Adrenal gland (tissue), 12 donors: ENCODE data around the gene JOSD2. TPM values are rescaled to one million over a fixed set of nuclear protein-coding genes. Genes with fewer than 3 reads are reported as not detected.

Experiments
- DNase-seq, 7 donors: peaks; one replicate each; pipeline ENCODE4 v3.0.0-alpha.2; 2019 to 2020
- H3K27ac ChIP-seq, 5 donors: fragments of 200-600 bp; sonication (generic) in 4 of 5; 1 replicate in 3 of 5; 2 replicates in 2 of 5; pipeline versions ENCODE4 v1.5.1 to v1.8.0; 2016 to 2020; ENCODE audit warnings: mild to moderate bottlenecking in 1 of 5
- H3K27me3 ChIP-seq: fragments of 200-600 bp; 2 replicates; pipeline ENCODE4 v1.8.0; 2021
- H3K36me3 ChIP-seq, 2 donors: fragments of 200-600 bp; replicated peaks in 1 of 2; 1 replicate in 1 of 2; 2 replicates in 1 of 2; pipeline versions ENCODE4 v1.5.1 to v1.8.0; 2018 to 2022
- H3K4me1 ChIP-seq, 2 donors: fragments of 200-600 bp; replicated peaks in 1 of 2; 1 replicate in 1 of 2; 2 replicates in 1 of 2; pipeline versions ENCODE4 v1.5.1 to v1.8.0; 2018 to 2021
- H3K4me3 ChIP-seq, 4 donors: fragments of 200-600 bp; sonication (generic) in 3 of 4; one replicate each; pipeline ENCODE4 v1.5.1; 2016 to 2018
- H3K9me3 ChIP-seq, 3 donors: fragments of 200-600 bp; sonication (generic) in 1 of 3; replicated peaks in 1 of 3; 1 replicate in 2 of 3; 2 replicates in 1 of 3; pipeline versions ENCODE4 v1.5.1 to v1.8.0; 2016 to 2021
- POLR2A ChIP-seq, 2 donors: fragments of 450-650 bp; IDR thresholded peaks; one replicate each; pipeline ENCODE4 v1.6.1; 2017; ENCODE audit warnings: antibody characterized with exemption in 2 of 2, mild to moderate bottlenecking in 2 of 2, moderate library complexity in 1 of 2
- WGBS, 4 donors: extraction: QIAGEN DNeasy Blood & Tissue Kit in 2 of 4; methylation state at CpG; one replicate each; pipeline versions ENCODE4 v1.1.5 to v1.1.7; 2013 to 2017; 5-methylcytosine and 5-hydroxymethylcytosine counted together
- intact Hi-C, 2 donors: fragments of 100-400 bp; cut with DNase I; formaldehyde crosslinking; loops; one replicate each; pipeline versions ENCODE4 v1.14.1 to v1.15.0; 2022 to 2023
- polyA plus RNA-seq, 3 donors: library from polyadenylated mRNA; stranded (reverse); fragments of 200-250 nt in 2 of 3; fragments of 350-450 nt in 1 of 3; fragmentation: Illumina TruSeq in 1 of 3; extraction: RNeasy Lipid Tissue Mini Kit (QIAGEN cat#74804) in 1 of 3; gene quantifications; one replicate each; pipeline ENCODE4 v1.2.3, GENCODE V29; 2013 to 2014
- total RNA-seq, 9 donors: library from RNA; depleted of rRNA in 4 of 9; stranded (reverse); fragments of >200 nt in 4 of 9; fragments of 120-200 nt in 1 of 9; fragmentation: NEBNext Ultra II Directional in 1 of 9; extraction: Animal tissue kit (Norgen Biotek cat#: 25700) in 1 of 9; gene quantifications; one replicate each; pipeline versions ENCODE4 v1.1.0 to v1.2.4, GENCODE V29; 2013 to 2023
- TF ChIP-seq, protein P1 (sequence below), 6 experiments: fragments of 450-650 bp in 4 of 6; fragments of 200-600 bp in 2 of 6; sonication (generic) in 1 of 6; IDR thresholded peaks; 1 replicate in 5 of 6; 2 replicates in 1 of 6; pipeline versions ENCODE4 v1.5.1 to v1.8.0; 2016 to 2021; ENCODE audit warnings: antibody characterized with exemption in 6 of 6, mild to moderate bottlenecking in 2 of 6, moderate library complexity in 1 of 6
- donor health status: healthy with polysubstance abuse.
- donor health status: Bipolar disorder and iron deficiency.
- donor health status: DM: yes; HTN: yes; CAD: no.
- donor health status: DM: no; HTN: no; CAD: no.
- donor health status: DM: no; HTN: no; CAD: no.
- donor health status: DM: yes; HTN: yes; CAD: no.

The JOSD2 gene
- total and polyA plus RNA-seq, 12 donors: 1.2 to 70.9 (median 36.6) TPM

DNA sequence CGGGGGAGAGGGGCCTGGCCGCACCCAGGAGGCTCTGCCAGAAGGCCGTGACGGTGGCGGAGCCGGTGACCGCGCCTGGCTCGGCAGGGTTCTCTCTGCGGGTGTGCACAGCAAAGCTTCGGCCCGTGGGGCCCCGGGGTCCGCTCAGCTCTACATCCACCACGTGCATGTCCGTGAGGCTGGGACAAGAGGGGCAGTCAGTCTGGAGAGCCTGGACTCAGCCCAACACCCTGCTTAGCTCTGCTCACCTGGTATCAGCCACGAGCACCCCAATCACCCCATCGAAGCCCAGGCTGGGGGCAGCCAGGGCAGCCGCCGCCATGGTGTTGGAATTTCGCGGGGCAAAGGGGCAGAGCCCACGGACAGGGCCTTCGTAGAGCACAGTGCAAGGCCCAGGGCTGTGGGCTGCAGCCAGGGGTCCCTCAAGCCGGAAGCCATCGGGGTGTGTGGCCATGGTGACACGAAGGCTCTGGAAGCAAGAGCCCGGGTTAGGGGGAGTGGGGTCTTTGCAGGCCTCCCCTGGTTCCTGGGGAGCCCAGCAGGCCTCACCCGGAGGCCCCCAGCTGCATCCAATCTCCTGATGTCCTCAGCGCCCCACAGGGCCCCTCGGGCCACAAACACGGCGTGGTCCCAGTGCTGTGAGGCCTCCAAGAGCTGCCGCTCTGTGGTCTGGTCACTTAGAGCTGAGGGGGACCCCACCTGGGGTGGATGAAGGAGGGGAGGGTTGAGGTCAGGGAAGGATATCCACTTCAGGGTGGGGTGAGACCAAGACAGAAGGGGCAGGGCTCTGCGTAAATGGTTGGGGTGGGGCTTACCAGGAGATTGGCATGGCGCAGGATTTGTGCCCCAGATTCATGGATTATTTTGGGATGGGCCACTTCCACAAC is 1.4 kb upstream of the JOSD2 start:
- no peaks in the 10 kb centered on the region for H3K36me3 ChIP-seq
- no peaks in the 10 kb centered on the region for H3K9me3 ChIP-seq
- intact Hi-C loops: no loop called here
- H3K27ac ChIP-seq: peak overlapping the region in 1 of 5 donors; percentile 78
- TF ChIP-seq, protein P1, sequence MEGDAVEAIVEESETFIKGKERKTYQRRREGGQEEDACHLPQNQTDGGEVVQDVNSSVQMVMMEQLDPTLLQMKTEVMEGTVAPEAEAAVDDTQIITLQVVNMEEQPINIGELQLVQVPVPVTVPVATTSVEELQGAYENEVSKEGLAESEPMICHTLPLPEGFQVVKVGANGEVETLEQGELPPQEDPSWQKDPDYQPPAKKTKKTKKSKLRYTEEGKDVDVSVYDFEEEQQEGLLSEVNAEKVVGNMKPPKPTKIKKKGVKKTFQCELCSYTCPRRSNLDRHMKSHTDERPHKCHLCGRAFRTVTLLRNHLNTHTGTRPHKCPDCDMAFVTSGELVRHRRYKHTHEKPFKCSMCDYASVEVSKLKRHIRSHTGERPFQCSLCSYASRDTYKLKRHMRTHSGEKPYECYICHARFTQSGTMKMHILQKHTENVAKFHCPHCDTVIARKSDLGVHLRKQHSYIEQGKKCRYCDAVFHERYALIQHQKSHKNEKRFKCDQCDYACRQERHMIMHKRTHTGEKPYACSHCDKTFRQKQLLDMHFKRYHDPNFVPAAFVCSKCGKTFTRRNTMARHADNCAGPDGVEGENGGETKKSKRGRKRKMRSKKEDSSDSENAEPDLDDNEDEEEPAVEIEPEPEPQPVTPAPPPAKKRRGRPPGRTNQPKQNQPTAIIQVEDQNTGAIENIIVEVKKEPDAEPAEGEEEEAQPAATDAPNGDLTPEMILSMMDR (IDR thresholded peaks at IDR 0.05): no peak
- no peak for TF ChIP-seq POLR2A (IDR thresholded peaks at IDR 0.05)
- no peaks in the 10 kb centered on the region for H3K27me3 ChIP-seq
- H3K4me3 ChIP-seq: peak overlapping the region in 1 of 4 donors; percentile 69
- DNase-seq: peak in 2 of 7 donors; percentile 27 to 42
- H3K4me1 ChIP-seq: peaks cover 8% of the 10 kb centered on the region in 2 donors
- WGBS, 4 donors: 67 to 91% (median 89%) methylated on average over 10 to 36 of the region's 36 CpGs

DNA sequence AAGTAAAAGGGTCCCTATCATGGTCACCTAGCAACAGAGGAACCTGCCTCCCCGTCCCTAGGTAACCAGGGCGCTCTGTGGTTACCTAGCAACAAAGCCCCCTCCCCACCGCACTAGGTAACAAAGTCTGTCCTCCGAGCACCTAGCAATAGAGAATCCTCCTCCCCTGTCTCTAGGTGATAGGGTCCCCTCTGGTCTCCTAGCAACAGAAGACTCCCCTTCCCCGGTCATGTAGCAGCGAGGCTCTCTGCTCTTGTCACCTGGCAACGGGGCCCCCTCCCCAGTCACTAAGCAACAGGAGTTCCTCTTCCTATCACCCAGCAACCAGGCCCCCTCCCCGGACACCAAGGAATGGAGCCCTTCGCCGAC is 307 bp downstream of the JOSD2 start:
- Histone ChIP-seq H3K4me3 (peak overlapping the region; percentile 39 to 76 (median 56)), H3K27me3 (no peaks in the 10 kb centered on the region), H3K9me3 (no peaks in the 10 kb centered on the region), H3K27ac (peak overlapping the region in 3 of 5 donors; percentile 11 to 78 (median 62)), H3K4me1 (peaks cover 8% of the 10 kb centered on the region in 2 donors), H3K36me3 (no peaks in the 10 kb centered on the region)
- no peak for DNase-seq
- 0 to 5% (median 3%) methylated on average over 1 to 10 of the region's 10 CpGs for WGBS, 4 donors
- TF ChIP-seq, protein P1 (IDR thresholded peaks at IDR 0.05): no peak
- TF ChIP-seq POLR2A (IDR thresholded peaks at IDR 0.05): no peak
- intact Hi-C loops: no loop called here

DNA sequence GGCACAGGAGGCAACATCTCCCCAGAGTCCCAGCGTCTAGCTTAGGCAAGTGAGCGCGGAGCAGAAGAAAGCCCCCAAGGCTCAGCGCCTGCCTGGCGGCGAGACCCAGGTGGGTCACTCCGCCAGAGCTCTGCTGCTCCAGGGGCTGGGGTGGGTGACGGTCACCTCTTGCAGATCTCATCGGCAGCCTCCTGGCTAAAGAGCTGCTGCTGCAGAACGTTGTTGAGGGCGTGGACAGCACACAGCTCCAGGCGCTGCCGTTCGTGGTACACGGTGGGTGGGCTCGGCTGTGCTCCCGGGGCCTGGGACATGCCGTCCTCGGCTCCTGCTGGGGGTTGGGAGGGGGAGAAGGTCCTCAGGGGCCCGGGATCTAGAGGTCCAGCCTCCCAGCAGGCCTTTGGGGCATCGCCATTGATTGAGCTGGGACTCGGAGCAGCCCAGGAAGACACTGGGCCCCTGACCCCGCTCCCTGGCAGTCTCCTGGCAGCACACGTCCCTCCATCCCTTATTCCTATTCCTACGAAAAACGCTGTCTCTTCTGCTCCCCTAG is 795 bp downstream of the JOSD2 start:
- H3K36me3 ChIP-seq: no peaks in the 10 kb centered on the region
- peak overlapping the region in 3 of 4 donors; percentile 39 to 69 (median 44) for H3K4me3 ChIP-seq
- peak in 4 of 7 donors; percentile 17 to 68 (median 39) for DNase-seq
- WGBS, 4 donors: 49 to 96% (median 64%) methylated on average over 8 to 26 of the region's 26 CpGs
- no peaks in the 10 kb centered on the region for H3K9me3 ChIP-seq
- TF ChIP-seq POLR2A (IDR thresholded peaks at IDR 0.05): no peak
- TF ChIP-seq, protein P1 (IDR thresholded peaks at IDR 0.05): no peak
- no peaks in the 10 kb centered on the region for H3K27me3 ChIP-seq
- peak overlapping the region in 2 of 5 donors; percentile 11 to 78 for H3K27ac ChIP-seq
- intact Hi-C loops: no loop called here
- H3K4me1 ChIP-seq: peaks cover 8% of the 10 kb centered on the region in 2 donors

DNA sequence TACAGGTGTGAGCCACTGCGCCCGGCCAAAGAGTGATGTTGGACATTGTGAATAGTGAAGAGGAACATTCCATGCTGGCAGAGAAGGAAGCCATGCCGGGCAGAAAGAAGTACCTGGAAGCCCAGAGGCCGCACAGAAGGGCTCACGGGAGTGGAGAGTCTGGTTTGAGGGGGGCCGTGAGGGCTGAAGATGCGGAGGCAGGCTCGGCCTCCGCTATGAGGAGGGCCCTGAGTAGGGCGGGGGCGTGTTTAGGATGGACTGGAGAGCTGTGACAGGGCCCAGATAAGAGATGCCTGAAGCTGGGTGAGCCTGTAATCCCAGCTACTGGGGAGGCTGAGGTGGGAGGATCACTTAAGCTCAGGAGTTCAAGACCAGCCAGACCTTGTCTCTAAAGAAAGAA is 1.6 kb downstream of the JOSD2 start:
- Histone ChIP-seq H3K9me3 (no peaks in the 10 kb centered on the region), H3K36me3 (no peaks in the 10 kb centered on the region), H3K4me3 (no peak overlapping the region), H3K27ac (no peak overlapping the region), H3K4me1 (peaks cover 8% of the 10 kb centered on the region in 2 donors), H3K27me3 (no peaks in the 10 kb centered on the region)
- WGBS, 4 donors: 84 to 87% (median 86%) methylated on average over 11 of the region's 11 CpGs
- no peak for TF ChIP-seq POLR2A (IDR thresholded peaks at IDR 0.05)
- TF ChIP-seq, protein P1 (IDR thresholded peaks at IDR 0.05): no peak
- intact Hi-C loops: no loop called here
- DNase-seq: no peak
